ENCODE results near the gene ODF2. TPM values are rescaled to one million over a fixed set of nuclear protein-coding genes. Genes with fewer than 3 reads are reported as not detected.
"Not testable (repeated sequence)": the region's sequence is repeated elsewhere in the genome, so short reads cannot be mapped to it uniquely, and the experiment has no call there.

The ODF2 gene
- total RNA-seq, 1 experiment from 2014 or later = 36.8 TPM

DNA sequence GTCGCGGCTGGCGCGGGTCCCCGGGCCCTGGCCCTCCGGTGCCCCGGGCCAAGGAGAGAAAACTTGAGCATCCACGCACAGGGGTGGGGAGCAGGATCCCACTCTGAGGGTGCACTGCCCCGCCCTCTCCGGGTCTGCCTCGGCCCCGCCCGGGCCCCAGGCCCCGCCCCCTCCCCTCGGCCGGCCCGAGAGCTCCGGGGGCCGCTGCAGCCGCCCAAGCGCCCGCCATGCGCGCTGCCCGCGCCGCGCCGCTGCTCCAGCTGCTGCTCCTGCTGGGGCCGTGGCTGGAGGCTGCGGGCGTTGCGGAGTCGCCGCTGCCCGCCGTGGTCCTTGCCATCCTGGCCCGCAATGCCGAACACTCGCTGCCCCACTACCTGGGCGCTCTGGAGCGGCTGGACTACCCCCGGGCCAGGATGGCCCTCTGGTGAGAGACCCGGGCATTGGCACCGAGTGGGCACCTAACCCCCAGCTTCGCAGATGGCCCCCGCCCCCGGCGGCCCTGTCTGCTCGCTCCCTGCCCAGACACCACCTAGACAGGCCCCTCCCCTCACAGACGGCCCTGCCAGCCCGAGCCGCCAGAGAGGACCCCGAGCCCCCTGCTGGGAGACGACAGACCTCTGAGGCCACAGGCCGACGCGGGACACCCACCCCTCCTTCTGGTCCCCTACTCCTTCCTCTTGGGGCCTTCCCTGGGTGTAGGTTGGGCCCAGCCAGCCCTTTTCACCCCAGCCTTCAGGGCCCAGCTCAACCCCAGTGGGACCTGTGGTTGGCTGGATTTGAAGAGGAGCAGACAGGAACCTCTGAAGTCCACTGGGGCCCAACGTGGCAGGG is 34.9 kb upstream of the ODF2 start, which contains the start of gene CERCAM:
Gene CERCAM, plus strand, starts transcription at position 207 of the 831 bp plus-strand sequence. Its CDS starts 21 bp downstream, at position 228.
- ChIA-PET CTCF (interaction anchor here (0.6 to 1.7 kb wide), 11 partner anchors 8 to 235 kb away, joined by 3 to 13 read pairs (median 4); partner anchors contain the start of gene GOLGA2), POLR2A (interaction anchor here (0.6 to 0.7 kb wide), 4 partner anchors 29 to 230 kb away, joined by 5 to 17 read pairs (median 7); partner anchors contain the start of gene CIZ1)
- BruUV-seq (replicated peaks) = no TSS peak
- intact Hi-C loops (cut with micrococcal nuclease; ENCODE audit: unreplicated experiment) = no loop called here
- Histone ChIP-seq H3K27me3 (ENCODE audit: control insufficient read depth, insufficient read depth, low read length) (no peaks in the 10 kb centered on the region), H3K9me3 (ENCODE audit: control insufficient read depth, insufficient read depth, low read depth, low read length) (no peaks in the 10 kb centered on the region), H3K36me3 (ENCODE audit: control insufficient read depth, insufficient read depth, low read length) (no peaks in the 10 kb centered on the region), H3K4me1 (ENCODE audit: control insufficient read depth, insufficient read depth, low read length) (peaks cover 4% of the 10 kb centered on the region), H3K4me3 (ENCODE audit: low read depth in 2 of 2, low read length in 2 of 2) (peak within 1 kb of the TSS; percentile 64 to 65), H3K27ac (ENCODE audit: low read length) (peak within 1 kb of the TSS; percentile 29)
- DNase-seq (ENCODE audit: low read depth, low spot score) (no peak), ATAC-seq (peak; percentile 90)
- TF ChIP-seq CTCF (IDR thresholded peaks at IDR 0.05) = no peak
- in situ Hi-C loops (cut with HindIII; ENCODE audit: low pct_unique_long_range_greater_than_20kb, low sequenced_read_pairs) = no loop called here

- no peak overlapping the region; the same call in 1 of the 2 replicates for H3K27ac ChIP-seq (ENCODE audit: low read length)
- no peak for ATAC-seq
- CTCF ChIA-PET = interaction anchor here (0.7 kb wide), 1 partner anchor 17 kb away, joined by 4 read pairs; no protein-coding TSS in a partner anchor
- POLR2A ChIA-PET = no interaction called here
- H3K4me1 ChIP-seq (ENCODE audit: control insufficient read depth, insufficient read depth, low read length) = peaks cover 4% of the 10 kb centered on the region
- peak overlapping the region; percentile 64 to 65 for H3K4me3 ChIP-seq (ENCODE audit: low read depth in 2 of 2, low read length in 2 of 2)
- DNase-seq (ENCODE audit: low read depth, low spot score) = no peak
- no TSS peak for BruUV-seq (replicated peaks)
- intact Hi-C loops (cut with micrococcal nuclease; ENCODE audit: unreplicated experiment) = no loop called here
- TF ChIP-seq SIN3A (IDR thresholded peaks at IDR 0.05; ENCODE audit: borderline replicate concordance, insufficient read depth, low read depth, low read length) = no peak
- TF ChIP-seq CTCF (IDR thresholded peaks at IDR 0.05) = no peak
- no peak for TF ChIP-seq TCF7L2 (IDR thresholded peaks at IDR 0.05; ENCODE audit: low read depth, low read length)
- no peak for TF ChIP-seq POLR2AphosphoS5 (IDR thresholded peaks at IDR 0.05; ENCODE audit: low read depth, low read length)
- TF ChIP-seq, protein P1, sequence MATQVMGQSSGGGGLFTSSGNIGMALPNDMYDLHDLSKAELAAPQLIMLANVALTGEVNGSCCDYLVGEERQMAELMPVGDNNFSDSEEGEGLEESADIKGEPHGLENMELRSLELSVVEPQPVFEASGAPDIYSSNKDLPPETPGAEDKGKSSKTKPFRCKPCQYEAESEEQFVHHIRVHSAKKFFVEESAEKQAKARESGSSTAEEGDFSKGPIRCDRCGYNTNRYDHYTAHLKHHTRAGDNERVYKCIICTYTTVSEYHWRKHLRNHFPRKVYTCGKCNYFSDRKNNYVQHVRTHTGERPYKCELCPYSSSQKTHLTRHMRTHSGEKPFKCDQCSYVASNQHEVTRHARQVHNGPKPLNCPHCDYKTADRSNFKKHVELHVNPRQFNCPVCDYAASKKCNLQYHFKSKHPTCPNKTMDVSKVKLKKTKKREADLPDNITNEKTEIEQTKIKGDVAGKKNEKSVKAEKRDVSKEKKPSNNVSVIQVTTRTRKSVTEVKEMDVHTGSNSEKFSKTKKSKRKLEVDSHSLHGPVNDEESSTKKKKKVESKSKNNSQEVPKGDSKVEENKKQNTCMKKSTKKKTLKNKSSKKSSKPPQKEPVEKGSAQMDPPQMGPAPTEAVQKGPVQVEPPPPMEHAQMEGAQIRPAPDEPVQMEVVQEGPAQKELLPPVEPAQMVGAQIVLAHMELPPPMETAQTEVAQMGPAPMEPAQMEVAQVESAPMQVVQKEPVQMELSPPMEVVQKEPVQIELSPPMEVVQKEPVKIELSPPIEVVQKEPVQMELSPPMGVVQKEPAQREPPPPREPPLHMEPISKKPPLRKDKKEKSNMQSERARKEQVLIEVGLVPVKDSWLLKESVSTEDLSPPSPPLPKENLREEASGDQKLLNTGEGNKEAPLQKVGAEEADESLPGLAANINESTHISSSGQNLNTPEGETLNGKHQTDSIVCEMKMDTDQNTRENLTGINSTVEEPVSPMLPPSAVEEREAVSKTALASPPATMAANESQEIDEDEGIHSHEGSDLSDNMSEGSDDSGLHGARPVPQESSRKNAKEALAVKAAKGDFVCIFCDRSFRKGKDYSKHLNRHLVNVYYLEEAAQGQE (IDR thresholded peaks at IDR 0.05; ENCODE audit: insufficient read depth in 1 of 2, low read depth in 2 of 2, low read length in 1 of 2) = no peak
- no peaks in the 10 kb centered on the region for H3K36me3 ChIP-seq (ENCODE audit: control insufficient read depth, insufficient read depth, low read length)
- no peaks in the 10 kb centered on the region for H3K27me3 ChIP-seq (ENCODE audit: control insufficient read depth, insufficient read depth, low read length)
- in situ Hi-C loops (cut with HindIII; ENCODE audit: low pct_unique_long_range_greater_than_20kb, low sequenced_read_pairs) = no loop called here
- H3K9me3 ChIP-seq (ENCODE audit: control insufficient read depth, insufficient read depth, low read depth, low read length) = no peaks in the 10 kb centered on the region
These were observed 34.3 kb upstream of the ODF2 start for GRCh38 chr9:128421482-128421996.

DNA sequence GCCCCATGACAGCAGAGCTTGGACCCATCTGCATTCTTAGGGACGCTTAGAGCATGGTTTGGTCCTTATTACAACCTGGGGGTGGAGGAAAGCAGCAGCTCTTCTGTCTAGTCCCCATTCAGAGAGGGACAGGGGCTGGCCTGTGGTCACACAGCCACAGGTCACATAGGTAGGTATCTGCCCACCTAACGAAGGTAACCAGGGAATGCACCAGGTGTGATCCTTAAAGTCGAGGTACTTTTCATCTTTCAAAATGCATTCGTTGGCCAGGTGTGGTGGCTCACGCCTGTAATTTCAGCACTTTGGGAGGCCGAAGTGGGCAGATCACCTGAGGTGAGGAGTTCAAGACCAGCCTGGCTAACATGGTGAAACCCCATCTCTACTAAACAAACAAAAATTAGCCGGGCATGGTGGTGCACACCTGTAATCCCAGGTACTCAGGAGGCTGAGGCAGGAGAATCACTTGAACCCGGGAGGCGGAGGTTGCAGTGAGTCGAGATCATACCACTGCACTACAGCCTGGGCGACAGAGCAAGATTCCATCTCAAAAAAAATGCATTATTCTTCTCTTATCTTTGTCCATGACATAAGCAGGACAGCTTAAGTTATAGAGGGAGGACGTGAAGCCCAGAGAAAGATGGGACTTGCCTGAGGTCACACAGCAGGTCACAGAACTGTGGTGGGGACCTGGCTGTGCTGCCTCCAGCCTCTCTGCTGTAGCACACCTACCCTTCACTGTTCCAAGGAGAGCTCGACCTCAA is 33.6 kb upstream of the ODF2 start:
- H3K4me1 ChIP-seq (ENCODE audit: control insufficient read depth, insufficient read depth, low read length); CTCF ChIA-PET; H3K27ac ChIP-seq (ENCODE audit: low read length); in situ Hi-C loops (cut with HindIII; ENCODE audit: low pct_unique_long_range_greater_than_20kb, low sequenced_read_pairs); DNase-seq (ENCODE audit: low read depth, low spot score); ATAC-seq; H3K4me3 ChIP-seq (ENCODE audit: low read depth in 2 of 2, low read length in 2 of 2); H3K36me3 ChIP-seq (ENCODE audit: control insufficient read depth, insufficient read depth, low read length); H3K27me3 ChIP-seq (ENCODE audit: control insufficient read depth, insufficient read depth, low read length); POLR2A ChIA-PET; BruUV-seq (replicated peaks); H3K9me3 ChIP-seq (ENCODE audit: control insufficient read depth, insufficient read depth, low read depth, low read length); intact Hi-C loops (cut with micrococcal nuclease; ENCODE audit: unreplicated experiment): not testable (repeated sequence)

Measured in Panc1 (cell line).